Measurements from ENCODE around the gene OR51M1.

Gene OR51M1

GRCh38 chr11:5380740-5381342 lies 2.8 kb upstream of the OR51M1 start (continued):
- TF ChIP-seq TSHZ2 (CRISPR knock-in tag; IDR thresholded peaks at IDR 0.05) (no peak), ARNTL (CRISPR knock-in tag; IDR thresholded peaks at IDR 0.05; ENCODE audit: borderline replicate concordance, low read depth) (no peak), BACH2 (CRISPR knock-in tag; IDR thresholded peaks at IDR 0.05; ENCODE audit: borderline replicate concordance) (no peak), ZNF8 (CRISPR knock-in tag; IDR thresholded peaks at IDR 0.05) (no peak), ZC3H10 (CRISPR knock-in tag; IDR thresholded peaks at IDR 0.05) (no peak), POU6F1 (CRISPR knock-in tag; IDR thresholded peaks at IDR 0.05; ENCODE audit: borderline replicate concordance, low read depth) (no peak), ZNF565 (CRISPR knock-in tag; conservative IDR thresholded peaks at IDR 0.05; ENCODE audit: low read depth) (no peak), CREB5 (CRISPR knock-in tag; IDR thresholded peaks at IDR 0.05; ENCODE audit: low read depth) (no peak), ZFP30 (CRISPR knock-in tag; IDR thresholded peaks at IDR 0.05) (no peak)

- no peak for ATAC-seq
- no peak for TF ChIP-seq ZNF565 (CRISPR knock-in tag; conservative IDR thresholded peaks at IDR 0.05; ENCODE audit: low read depth)
- TF ChIP-seq ZNF70 (CRISPR knock-in tag; IDR thresholded peaks at IDR 0.05): no peak
- TF ChIP-seq CSRNP3 (CRISPR knock-in tag; IDR thresholded peaks at IDR 0.05): no peak
- TF ChIP-seq ISL1 (CRISPR knock-in tag; IDR thresholded peaks at IDR 0.05): no peak
- TF ChIP-seq PATZ1 (CRISPR knock-in tag; IDR thresholded peaks at IDR 0.05; ENCODE audit: borderline replicate concordance): no peak
- TF ChIP-seq TCF4 (CRISPR knock-in tag; IDR thresholded peaks at IDR 0.05; ENCODE audit: borderline replicate concordance): no peak
- no peak for TF ChIP-seq PPARA (CRISPR knock-in tag; IDR thresholded peaks at IDR 0.05; ENCODE audit: borderline replicate concordance)
- no peak for TF ChIP-seq ZFP30 (CRISPR knock-in tag; IDR thresholded peaks at IDR 0.05)
- no peak for TF ChIP-seq SNAI2 (CRISPR knock-in tag; IDR thresholded peaks at IDR 0.05)
- no peak for TF ChIP-seq ZNF8 (CRISPR knock-in tag; IDR thresholded peaks at IDR 0.05)
- TF ChIP-seq BACH2 (CRISPR knock-in tag; IDR thresholded peaks at IDR 0.05; ENCODE audit: borderline replicate concordance): no peak
- no peak for TF ChIP-seq GLIS3 (CRISPR knock-in tag; IDR thresholded peaks at IDR 0.05)
- no peak for TF ChIP-seq ARNTL (CRISPR knock-in tag; IDR thresholded peaks at IDR 0.05; ENCODE audit: borderline replicate concordance, low read depth)
- TF ChIP-seq ZC3H10 (CRISPR knock-in tag; IDR thresholded peaks at IDR 0.05): no peak
- no peak for TF ChIP-seq RARB (CRISPR knock-in tag; IDR thresholded peaks at IDR 0.05)
- no peak for TF ChIP-seq TOX (CRISPR knock-in tag; IDR thresholded peaks at IDR 0.05; ENCODE audit: borderline replicate concordance)
- no peak for TF ChIP-seq CSDC2 (CRISPR knock-in tag; IDR thresholded peaks at IDR 0.05)
These were observed 723 bp downstream of the OR51M1 start for GRCh38 chr11:5384335-5384734.

- ATAC-seq: no peak
- no peak for TF ChIP-seq ZC3H10 (CRISPR knock-in tag; IDR thresholded peaks at IDR 0.05)
- no peak for TF ChIP-seq PATZ1 (CRISPR knock-in tag; IDR thresholded peaks at IDR 0.05; ENCODE audit: borderline replicate concordance)
- TF ChIP-seq GLIS3 (CRISPR knock-in tag; IDR thresholded peaks at IDR 0.05): no peak
- no peak for TF ChIP-seq TCF4 (CRISPR knock-in tag; IDR thresholded peaks at IDR 0.05; ENCODE audit: borderline replicate concordance)
- TF ChIP-seq TOX (CRISPR knock-in tag; IDR thresholded peaks at IDR 0.05; ENCODE audit: borderline replicate concordance): no peak
- TF ChIP-seq ZFP30 (CRISPR knock-in tag; IDR thresholded peaks at IDR 0.05): no peak
- TF ChIP-seq SNAI2 (CRISPR knock-in tag; IDR thresholded peaks at IDR 0.05): no peak
- TF ChIP-seq ESRRG (CRISPR knock-in tag; IDR thresholded peaks at IDR 0.05): no peak
- no peak for TF ChIP-seq CSRNP3 (CRISPR knock-in tag; IDR thresholded peaks at IDR 0.05)
- TF ChIP-seq OSR1 (CRISPR knock-in tag; IDR thresholded peaks at IDR 0.05): no peak
- TF ChIP-seq RARB (CRISPR knock-in tag; IDR thresholded peaks at IDR 0.05): no peak
- no peak for TF ChIP-seq PPARA (CRISPR knock-in tag; IDR thresholded peaks at IDR 0.05; ENCODE audit: borderline replicate concordance)
- no peak for TF ChIP-seq ZNF565 (CRISPR knock-in tag; conservative IDR thresholded peaks at IDR 0.05; ENCODE audit: low read depth)
- TF ChIP-seq ISL1 (CRISPR knock-in tag; IDR thresholded peaks at IDR 0.05): no peak
- no peak for TF ChIP-seq ZNF8 (CRISPR knock-in tag; IDR thresholded peaks at IDR 0.05)
- no peak for TF ChIP-seq BACH2 (CRISPR knock-in tag; IDR thresholded peaks at IDR 0.05; ENCODE audit: borderline replicate concordance)
- TF ChIP-seq ARNTL (CRISPR knock-in tag; IDR thresholded peaks at IDR 0.05; ENCODE audit: borderline replicate concordance, low read depth): no peak
These were observed 6.6 kb downstream of the OR51M1 start for GRCh38 chr11:5390210-5390609.
